DMS153 treated with DMSO at 0.1 percent for 48 hours (cell line): Measurements from ENCODE around the gene SLC25A40.
"Not testable (repeated sequence)": the region's sequence is repeated elsewhere in the genome, so short reads cannot be mapped to it uniquely, and the experiment has no call there.

Experiments used
- DNase-seq: peaks from one replicate; lab custom pipeline; 2025; ENCODE audit not compliant: unreplicated experiment; lab: John Stamatoyannopoulos, UW

Gene SLC25A40, protein sequence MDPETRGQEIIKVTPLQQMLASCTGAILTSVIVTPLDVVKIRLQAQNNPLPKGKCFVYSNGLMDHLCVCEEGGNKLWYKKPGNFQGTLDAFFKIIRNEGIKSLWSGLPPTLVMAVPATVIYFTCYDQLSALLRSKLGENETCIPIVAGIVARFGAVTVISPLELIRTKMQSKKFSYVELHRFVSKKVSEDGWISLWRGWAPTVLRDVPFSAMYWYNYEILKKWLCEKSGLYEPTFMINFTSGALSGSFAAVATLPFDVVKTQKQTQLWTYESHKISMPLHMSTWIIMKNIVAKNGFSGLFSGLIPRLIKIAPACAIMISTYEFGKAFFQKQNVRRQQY

GRCh38 chr7:87876040-87876868 lies at the start of gene SLC25A40, which contains the start of gene DBF4:
SLC25A40 (minus strand) TSS chr7:87876360; CDS start chr7:87858727, 17,633 bp downstream.
DBF4 (plus strand) TSS chr7:87876493; CDS start chr7:87876733, 240 bp downstream.
- DNase-seq: peak; percentile 92

- DNase-seq: peak; percentile 9
Observed at GRCh38 chr7:87922759-87923395, 46.7 kb upstream of the SLC25A40 start.

DNA sequence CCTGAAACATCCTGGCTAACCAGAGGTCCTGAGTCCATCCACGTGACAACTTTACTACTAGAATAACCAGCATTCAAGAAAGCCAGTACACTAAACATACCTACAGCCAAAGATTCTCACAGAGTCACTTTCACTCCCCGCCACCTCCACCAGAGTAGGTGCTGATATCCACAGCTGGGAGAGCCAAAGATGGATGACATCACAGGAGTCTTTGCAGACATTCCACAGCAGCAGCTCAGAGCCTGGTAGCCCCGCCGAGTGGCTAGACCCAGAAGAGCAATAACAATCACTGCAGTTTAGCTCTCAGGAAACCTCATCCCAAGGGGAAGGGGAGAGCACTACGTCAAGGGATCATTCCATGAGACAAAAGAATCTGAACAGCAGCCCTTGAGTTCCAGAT lies 44.4 kb upstream of the SLC25A40 start:
- DNase-seq: no peak

DNA sequence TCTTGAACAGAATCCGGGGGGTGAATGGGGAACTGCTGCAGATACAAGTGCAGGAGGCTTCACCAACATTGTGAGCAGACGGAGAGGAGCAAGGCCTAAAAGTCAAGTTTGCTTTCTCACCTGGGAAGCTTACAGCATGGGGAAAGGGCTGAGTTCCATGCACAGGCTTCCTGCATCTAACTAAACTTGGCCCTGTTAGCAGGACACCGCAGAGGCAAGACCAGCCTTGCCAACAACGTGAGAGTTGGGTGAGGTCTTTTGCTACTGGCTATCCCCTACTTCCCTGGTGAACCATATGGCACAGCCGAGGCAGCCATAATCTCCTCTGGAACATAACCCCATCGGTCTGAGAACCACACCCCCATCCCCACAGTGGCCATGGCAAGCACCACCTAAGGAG lies 43.7 kb upstream of the SLC25A40 start:
- DNase-seq: no peak

- DNase-seq: no peak
Observed at GRCh38 chr7:87918740-87919139, 42.6 kb upstream of the SLC25A40 start.

GRCh38 chr7:87912121-87912520 lies 36.0 kb upstream of the SLC25A40 start:
- DNase-seq: no peak

GRCh38 chr7:87908814-87909213 lies 32.7 kb upstream of the SLC25A40 start:
- DNase-seq: not testable (repeated sequence)

- DNase-seq: not testable (repeated sequence)
Observed at GRCh38 chr7:87907136-87907906, 31.2 kb upstream of the SLC25A40 start.

- DNase-seq: no peak
Observed at GRCh38 chr7:87899255-87899654, 23.1 kb upstream of the SLC25A40 start.

- DNase-seq: no peak
Observed at GRCh38 chr7:87895363-87895762, 19.2 kb upstream of the SLC25A40 start.

GRCh38 chr7:87886875-87887274 lies 10.7 kb upstream of the SLC25A40 start:
- no peak for DNase-seq

DNA sequence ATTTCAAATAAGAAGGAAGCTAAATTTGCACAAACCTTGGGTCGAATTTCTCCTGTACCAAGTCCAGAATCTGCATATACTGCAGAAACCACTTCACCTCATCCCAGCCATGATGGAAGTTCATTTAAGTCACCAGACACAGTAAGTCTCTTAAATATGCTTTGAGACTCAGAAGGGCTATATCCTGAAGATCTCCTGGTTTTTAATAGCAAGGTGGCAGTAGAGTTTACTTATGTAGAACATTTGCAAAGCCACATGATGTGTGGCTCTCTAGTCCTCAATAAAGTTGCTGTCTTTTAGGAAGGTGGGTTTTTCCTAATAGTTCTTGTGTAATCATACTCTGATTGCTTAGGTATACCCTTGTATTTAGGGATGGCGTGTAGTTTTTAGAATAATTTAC lies 8.9 kb upstream of the SLC25A40 start:
- no peak for DNase-seq

GRCh38 chr7:87882151-87882937 lies 6.2 kb upstream of the SLC25A40 start:
- no peak for DNase-seq

DNA sequence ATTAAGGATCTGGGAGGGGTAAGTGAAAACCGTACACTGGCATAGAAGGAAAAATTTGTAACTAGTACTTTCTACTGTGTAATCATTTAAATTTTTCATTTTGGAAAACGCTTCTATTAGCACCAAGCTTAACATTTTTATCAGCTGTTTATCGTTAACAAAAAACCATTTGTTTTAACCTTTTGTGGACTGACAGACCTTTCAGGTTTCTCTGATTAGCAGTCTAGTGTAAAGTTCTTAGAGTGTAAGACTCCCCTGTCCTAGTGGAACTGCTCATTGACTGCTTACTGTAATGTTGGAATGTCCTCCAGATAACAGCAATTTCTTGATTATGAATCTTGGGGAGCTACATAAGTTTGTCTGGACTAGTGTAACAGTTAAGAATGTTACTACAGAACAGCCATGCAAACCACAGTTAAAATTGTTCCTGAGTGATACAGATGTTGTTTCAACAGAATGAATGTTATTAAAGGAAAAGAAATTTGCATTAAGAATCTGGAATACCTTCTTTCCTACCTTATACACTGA lies 2.1 kb upstream of the SLC25A40 start:
- no peak for DNase-seq

GRCh38 chr7:87877366-87878040 lies 1.3 kb upstream of the SLC25A40 start:
- no peak for DNase-seq

- peak; percentile 30 for DNase-seq
Observed at GRCh38 chr7:87876869-87877234, 692 bp upstream of the SLC25A40 start.

- DNase-seq: no peak
Observed at GRCh38 chr7:87875151-87876039, 765 bp downstream of the SLC25A40 start.

- no peak for DNase-seq
Observed at GRCh38 chr7:87874066-87874465, 2.1 kb downstream of the SLC25A40 start.
